MG63 (cell line): ENCODE measurements around the gene MTTP. TPM values are rescaled to one million over a fixed set of nuclear protein-coding genes. Genes with fewer than 3 reads are reported as not detected.

Source experiments
- DNase-seq: peaks from one replicate; pipeline ENCODE4 v3.0.0-alpha.2; 2020
- H3K27me3 ChIP-seq: fragments of 250-450 bp; sonication (Bioruptor Pico); 2 replicates; pipeline ENCODE4 v1.5.1; 2020; ENCODE audit warnings: mild to moderate bottlenecking, moderate library complexity
- H3K36me3 ChIP-seq: fragments of 250-450 bp; sonication (Bioruptor Pico); 2 replicates; pipeline ENCODE4 v1.5.1; 2020; ENCODE audit warnings: mild to moderate bottlenecking, moderate library complexity
- H3K4me3 ChIP-seq: fragments of 250-450 bp; sonication (Bioruptor Pico); 2 replicates; pipeline ENCODE4 v1.5.1; 2020; ENCODE audit warnings: mild to moderate bottlenecking, moderate library complexity
- H3K9me3 ChIP-seq: fragments of 250-450 bp; sonication (Bioruptor Pico); 2 replicates; pipeline ENCODE4 v1.5.1; 2020; ENCODE audit warnings: mild to moderate bottlenecking, moderate library complexity
- total RNA-seq: library from RNA; depleted of rRNA; stranded (reverse); fragments of >200 nt; shearing (Covaris generic); gene quantifications from 2 replicates; pipeline ENCODE4 v1.2.3, GENCODE V29; 2014; ENCODE audit warnings: low replicate concordance

MTTP gene
- total RNA-seq, 1 experiment from 2014 or later = not detected

DNA sequence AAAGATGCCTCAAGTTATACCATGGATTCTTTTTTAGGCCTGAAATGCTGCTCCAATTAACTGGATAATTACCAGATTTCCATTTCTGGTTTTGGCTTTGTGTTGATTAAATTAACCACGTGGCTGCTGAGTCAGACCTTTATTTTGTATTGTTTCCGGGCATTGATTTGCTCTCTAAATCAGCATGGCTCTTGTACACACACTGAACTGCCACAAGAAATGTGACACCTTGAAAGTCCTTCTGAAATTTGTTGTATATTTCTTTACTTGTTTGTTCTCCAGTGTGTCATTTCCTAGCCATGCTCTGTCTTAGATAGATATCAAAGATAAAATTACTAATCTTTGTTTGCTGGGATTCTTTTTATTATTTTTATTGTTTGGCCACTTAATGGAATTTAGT is 11.7 kb downstream of the MTTP start:
- Histone ChIP-seq H3K9me3 (no peaks in the 10 kb centered on the region), H3K36me3 (no peaks in the 10 kb centered on the region), H3K27me3 (no peaks in the 10 kb centered on the region), H3K4me3 (no peak overlapping the region)
- no peak for DNase-seq

DNA sequence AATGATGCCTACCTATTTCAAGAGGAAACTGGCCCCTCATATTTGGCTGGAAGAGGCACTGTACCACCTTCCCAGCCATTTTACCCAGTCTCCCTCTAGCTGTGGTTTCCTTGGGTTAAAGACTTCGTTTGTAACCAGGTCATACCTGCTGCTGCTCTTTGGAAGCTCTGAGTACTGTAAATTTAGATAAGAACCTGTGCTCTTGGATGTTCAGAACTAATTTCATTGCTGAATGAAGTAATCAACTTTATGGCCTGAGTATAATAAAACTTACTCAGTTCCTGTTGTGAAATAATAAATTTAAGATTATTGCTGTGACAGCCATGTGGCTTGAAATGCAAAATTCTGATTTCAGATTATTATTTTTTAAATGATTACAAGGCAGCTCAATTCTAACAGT is 12.2 kb downstream of the MTTP start:
- Histone ChIP-seq H3K4me3 (no peak overlapping the region), H3K36me3 (no peaks in the 10 kb centered on the region), H3K27me3 (no peaks in the 10 kb centered on the region), H3K9me3 (no peaks in the 10 kb centered on the region)
- DNase-seq = no peak

DNA sequence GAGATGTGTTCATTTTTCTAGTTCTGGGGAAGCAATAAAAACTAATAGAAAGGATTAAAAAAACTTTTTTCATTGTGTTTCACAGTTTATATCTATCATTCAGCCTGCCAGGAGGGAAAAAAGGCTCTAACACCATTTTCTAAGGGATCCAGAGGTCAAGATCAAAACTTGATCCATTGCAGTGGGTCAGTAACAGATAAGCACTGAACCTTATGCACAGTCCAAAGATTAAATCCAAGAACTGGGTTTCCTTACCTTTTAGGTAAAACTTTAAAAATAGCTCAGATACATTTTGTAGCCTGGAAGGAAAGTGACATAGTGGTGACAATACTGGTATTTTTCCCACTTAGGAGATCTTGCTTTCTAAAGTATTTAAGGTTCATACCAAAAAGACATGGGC is 12.7 kb downstream of the MTTP start:
- no peak overlapping the region for H3K4me3 ChIP-seq
- H3K9me3 ChIP-seq = no peaks in the 10 kb centered on the region
- no peaks in the 10 kb centered on the region for H3K36me3 ChIP-seq
- no peak for DNase-seq
- H3K27me3 ChIP-seq = no peaks in the 10 kb centered on the region

DNA sequence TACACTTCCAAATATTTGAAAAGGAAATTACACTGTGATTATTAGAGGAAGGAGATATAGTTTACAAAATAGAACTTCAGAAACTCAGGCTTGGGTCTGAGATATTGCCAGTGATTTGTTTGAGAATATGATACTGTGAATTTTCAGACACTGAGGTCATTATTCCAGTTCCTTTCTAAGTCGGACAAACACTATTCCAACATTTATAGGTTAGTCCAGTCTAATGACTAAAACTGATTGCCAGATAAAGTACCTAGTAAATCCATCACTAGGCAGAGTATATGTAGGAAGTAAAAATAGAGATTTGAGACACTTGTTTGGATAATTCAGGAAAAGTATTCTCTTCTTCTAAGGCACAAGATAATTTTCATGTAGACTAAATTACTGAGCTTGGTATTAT is 13.2 kb downstream of the MTTP start:
- no peaks in the 10 kb centered on the region for H3K9me3 ChIP-seq
- H3K27me3 ChIP-seq = no peaks in the 10 kb centered on the region
- no peaks in the 10 kb centered on the region for H3K36me3 ChIP-seq
- H3K4me3 ChIP-seq = no peak overlapping the region
- no peak for DNase-seq

DNA sequence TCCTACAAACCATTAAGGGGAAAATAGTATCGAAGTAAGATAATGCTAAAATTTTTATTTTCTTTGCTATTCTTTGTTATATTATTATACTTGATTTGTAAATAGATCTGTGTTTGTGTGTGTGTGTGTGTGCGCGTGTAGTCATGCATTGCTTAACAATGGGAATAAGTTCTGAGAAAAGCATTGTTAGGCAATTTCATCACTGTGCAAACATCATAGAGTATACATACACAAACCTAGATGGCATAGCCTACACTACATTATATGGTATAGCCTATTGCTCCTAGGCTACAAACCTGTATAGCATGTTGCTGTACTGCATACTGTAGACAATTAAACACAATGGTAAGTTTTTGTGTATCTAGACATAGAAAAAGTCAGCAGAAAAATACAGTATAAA is 17.1 kb downstream of the MTTP start:
- DNase-seq = no peak
- Histone ChIP-seq H3K27me3 (no peaks in the 10 kb centered on the region), H3K4me3 (no peak overlapping the region), H3K36me3 (no peaks in the 10 kb centered on the region), H3K9me3 (no peaks in the 10 kb centered on the region)

DNA sequence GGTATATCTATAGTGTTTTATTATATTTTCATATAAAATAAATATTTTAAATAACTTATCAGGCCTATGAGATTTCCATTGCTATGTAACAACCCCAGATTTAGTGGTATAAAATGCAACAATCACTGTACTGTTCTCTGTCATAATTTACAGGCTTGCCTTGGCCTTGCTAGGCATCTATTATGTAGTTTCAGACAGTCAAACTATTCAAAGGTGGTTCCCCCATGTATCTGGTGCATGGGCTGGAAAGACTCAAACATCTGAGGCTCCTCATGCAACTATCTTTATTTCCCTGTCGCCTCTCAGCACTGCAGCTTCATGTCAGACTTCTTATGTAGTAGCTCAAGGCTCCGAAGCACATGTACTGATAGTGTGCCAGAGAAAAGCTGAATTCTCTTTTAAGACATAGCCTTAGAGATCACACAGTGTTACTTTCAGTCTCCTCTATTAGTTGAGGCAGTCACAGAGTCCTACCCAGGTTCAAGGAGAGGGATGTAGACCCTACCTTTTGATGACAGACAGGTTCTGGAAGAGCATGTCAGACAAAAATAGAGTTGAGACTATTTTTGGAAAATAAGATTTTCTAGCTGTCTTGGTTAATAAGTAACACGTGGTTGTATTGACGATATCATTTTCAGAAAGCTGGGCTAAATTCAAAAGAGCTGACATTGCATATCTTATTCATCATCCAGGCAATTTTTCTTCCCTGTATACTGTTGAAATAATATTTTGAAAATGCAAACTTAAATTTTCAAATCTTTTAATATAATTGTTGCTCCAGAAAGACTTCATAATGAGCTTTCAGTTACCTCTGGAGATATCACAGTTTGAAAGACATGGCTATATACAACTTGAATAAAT is 19.4 kb downstream of the MTTP start:
- no peak overlapping the region for H3K4me3 ChIP-seq
- H3K9me3 ChIP-seq = no peaks in the 10 kb centered on the region
- no peaks in the 10 kb centered on the region for H3K27me3 ChIP-seq
- DNase-seq = no peak
- no peaks in the 10 kb centered on the region for H3K36me3 ChIP-seq

DNA sequence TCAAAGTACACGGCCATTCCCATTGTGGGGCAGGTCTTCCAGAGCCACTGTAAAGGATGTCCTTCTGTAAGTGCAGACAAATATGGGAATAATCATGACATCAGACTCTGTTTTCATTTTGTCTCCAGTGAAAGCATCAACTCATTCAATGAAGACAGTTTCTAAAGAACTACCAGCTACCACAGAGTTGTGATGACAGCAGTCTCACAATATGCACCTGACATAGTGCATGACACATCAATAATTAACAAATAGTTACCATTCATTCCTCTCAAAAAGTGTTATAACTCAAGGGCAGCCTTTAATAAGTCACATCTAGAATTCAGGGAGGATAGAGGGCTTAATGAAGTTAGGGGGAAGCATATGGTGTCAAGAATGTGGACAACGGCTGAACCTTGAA is 20.2 kb downstream of the MTTP start:
- Histone ChIP-seq H3K4me3 (no peak overlapping the region), H3K27me3 (no peaks in the 10 kb centered on the region), H3K36me3 (no peaks in the 10 kb centered on the region), H3K9me3 (no peaks in the 10 kb centered on the region)
- DNase-seq = no peak

DNA sequence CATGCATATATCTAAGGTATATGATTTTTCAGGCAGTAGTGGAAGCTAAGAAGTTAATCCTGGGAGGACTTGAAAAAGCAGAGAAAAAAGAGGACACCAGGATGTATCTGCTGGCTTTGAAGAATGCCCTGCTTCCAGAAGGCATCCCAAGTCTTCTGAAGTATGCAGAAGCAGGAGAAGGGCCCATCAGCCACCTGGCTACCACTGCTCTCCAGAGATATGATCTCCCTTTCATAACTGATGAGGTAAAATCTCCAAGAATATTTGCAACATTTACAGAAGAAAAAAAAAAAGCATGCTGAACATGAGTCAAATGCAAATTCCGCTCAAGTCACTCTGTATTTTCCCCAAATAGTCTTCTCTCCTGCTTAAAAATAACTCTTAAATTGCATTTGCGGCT is 32.1 kb downstream of the MTTP start:
- no peaks in the 10 kb centered on the region for H3K9me3 ChIP-seq
- no peaks in the 10 kb centered on the region for H3K36me3 ChIP-seq
- DNase-seq = no peak
- no peak overlapping the region for H3K4me3 ChIP-seq
- no peaks in the 10 kb centered on the region for H3K27me3 ChIP-seq

DNA sequence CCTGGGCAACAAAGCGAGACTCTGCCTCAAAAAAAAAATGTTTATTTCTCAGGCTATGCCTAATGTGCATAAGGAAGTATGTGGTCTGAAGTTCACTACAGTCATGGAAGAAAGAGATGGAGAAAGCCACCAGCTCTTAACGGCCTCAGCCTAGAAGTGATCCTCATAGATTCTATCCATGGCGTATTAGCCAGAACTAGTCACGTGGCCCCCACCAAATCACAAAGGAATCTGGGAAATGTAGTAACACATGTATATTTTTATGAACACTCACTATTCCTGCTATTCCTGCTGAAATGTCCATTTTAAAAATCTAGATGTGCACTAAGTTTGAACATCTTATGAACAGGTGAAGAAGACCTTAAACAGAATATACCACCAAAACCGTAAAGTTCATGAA is 33.8 kb downstream of the MTTP start:
- DNase-seq = no peak
- no peak overlapping the region for H3K4me3 ChIP-seq
- no peaks in the 10 kb centered on the region for H3K36me3 ChIP-seq

DNA sequence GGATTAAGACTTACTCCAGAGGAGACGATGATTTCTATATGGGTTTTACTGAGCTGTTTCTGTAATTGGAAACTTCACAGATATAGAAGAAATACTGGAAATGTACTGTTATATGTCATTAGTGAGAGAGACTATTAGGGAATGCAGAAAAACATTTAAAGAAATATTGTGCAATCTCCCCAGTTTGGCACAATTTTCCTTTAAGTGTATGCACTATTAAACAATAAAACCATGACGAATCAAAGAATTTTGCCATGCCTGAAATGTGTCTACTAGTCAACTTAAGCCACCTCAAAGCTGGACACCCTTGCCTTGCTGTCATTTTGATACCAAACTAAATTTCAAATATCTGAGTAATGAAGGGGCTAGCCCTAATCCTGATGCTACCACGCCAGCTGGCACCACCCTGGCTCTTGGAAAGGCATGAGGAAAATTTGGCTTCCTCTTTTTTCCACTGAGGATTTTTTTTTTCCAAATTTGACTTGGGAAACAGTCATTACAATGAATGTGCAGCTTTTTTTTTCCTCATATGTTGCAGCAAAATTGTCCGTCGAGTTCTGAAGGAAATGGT is 36.1 kb downstream of the MTTP start:
- Histone ChIP-seq H3K4me3 (no peak overlapping the region), H3K36me3 (no peaks in the 10 kb centered on the region), H3K9me3 (no peaks in the 10 kb centered on the region), H3K27me3 (no peaks in the 10 kb centered on the region)
- peak; percentile 35 for DNase-seq

More for the DNA sequence above, 33.8 kb downstream of the MTTP start:
- no peaks in the 10 kb centered on the region for H3K9me3 ChIP-seq
- H3K27me3 ChIP-seq = no peaks in the 10 kb centered on the region

DNA sequence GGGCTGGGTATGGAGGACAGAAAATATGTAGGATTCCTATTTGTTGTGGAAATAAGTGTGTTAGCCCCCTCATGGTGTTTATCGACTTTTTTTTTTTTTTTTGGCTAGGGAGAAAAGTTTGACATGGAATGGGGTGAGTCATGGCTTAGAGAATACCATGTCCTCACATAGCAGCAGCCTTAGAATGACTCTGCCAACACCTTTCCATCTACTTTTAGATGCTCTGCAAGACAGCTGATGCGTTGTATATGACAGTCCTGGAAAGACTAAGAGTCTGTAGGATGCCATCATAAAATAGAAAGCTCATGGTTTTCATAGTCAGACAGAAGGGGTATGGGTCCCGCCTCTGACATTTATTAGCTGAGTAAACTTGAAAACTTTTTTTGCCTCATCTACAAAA is 37.7 kb downstream of the MTTP start:
- Histone ChIP-seq H3K9me3 (no peaks in the 10 kb centered on the region), H3K4me3 (no peak overlapping the region), H3K36me3 (no peaks in the 10 kb centered on the region), H3K27me3 (no peaks in the 10 kb centered on the region)
- no peak for DNase-seq

DNA sequence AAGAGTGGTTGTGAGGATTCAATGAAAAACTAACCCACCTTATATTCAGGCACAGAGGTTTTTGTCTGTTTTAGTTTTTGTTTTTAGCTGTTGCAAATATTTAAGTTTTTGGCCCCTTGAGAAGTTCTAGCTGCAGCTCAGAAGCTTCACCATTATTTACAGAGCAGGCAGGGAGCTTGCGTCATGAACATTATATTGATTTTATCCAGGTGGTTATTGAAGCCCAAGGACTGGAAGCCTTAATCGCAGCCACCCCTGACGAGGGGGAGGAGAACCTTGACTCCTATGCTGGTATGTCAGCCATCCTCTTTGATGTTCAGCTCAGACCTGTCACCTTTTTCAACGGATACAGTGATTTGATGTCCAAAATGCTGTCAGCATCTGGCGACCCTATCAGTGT is 38.1 kb downstream of the MTTP start:
- Histone ChIP-seq H3K4me3 (no peak overlapping the region), H3K9me3 (no peaks in the 10 kb centered on the region), H3K27me3 (no peaks in the 10 kb centered on the region), H3K36me3 (no peaks in the 10 kb centered on the region)
- DNase-seq = no peak

DNA sequence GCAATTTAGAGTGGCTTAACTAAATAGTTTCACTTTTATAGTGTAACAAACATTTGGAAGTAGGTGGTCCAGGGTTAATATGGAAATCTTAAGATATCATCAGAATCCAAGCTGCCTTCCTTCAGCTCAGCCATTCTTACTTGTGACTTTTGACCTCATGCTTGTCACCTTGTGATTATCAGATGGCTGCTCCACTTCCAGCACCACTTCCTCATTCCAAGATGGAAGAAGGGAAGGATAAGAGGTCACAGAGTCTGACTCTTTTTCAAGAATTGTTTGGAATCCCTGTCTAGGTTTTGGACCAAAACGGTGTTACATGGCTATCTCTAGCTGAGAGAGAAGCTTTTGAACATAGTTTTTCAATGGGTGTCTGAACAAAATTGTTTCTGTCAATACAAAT is 39.9 kb downstream of the MTTP start:
- no peaks in the 10 kb centered on the region for H3K9me3 ChIP-seq
- no peak for DNase-seq
- no peak overlapping the region for H3K4me3 ChIP-seq
- H3K36me3 ChIP-seq = no peaks in the 10 kb centered on the region
- no peaks in the 10 kb centered on the region for H3K27me3 ChIP-seq

DNA sequence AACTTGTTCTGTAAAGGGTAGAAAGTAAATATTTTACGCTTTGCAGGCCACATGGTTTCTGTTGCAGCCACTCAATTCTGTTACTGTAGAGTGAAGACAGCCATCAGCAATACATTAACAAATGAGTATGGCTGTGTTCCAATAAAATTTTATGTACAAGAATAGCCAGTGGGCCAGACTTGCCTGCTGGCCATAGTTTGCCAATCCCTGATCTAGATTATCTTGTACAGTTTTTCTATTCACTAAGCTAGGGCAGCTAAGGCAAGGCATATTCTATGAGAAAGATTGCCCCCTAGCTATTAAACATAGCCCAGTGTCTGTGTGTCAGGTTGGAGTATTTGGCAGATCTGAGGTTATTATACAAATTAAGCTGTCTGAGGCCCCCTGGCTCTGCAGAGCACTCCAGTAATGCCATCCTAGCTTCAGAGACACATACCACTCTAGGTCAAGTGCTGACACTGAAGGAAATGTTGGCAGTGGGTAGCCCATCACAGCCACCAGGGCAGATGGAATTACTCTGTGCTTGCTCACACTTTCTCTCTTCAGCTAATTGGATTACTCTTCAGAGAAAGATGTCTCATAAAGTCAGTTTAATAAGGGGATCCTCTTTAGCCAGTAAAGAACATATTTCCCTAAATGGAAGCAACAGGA is 40.7 kb downstream of the MTTP start:
- Histone ChIP-seq H3K27me3 (no peaks in the 10 kb centered on the region), H3K36me3 (no peaks in the 10 kb centered on the region), H3K4me3 (no peak overlapping the region), H3K9me3 (no peaks in the 10 kb centered on the region)
- DNase-seq = no peak

DNA sequence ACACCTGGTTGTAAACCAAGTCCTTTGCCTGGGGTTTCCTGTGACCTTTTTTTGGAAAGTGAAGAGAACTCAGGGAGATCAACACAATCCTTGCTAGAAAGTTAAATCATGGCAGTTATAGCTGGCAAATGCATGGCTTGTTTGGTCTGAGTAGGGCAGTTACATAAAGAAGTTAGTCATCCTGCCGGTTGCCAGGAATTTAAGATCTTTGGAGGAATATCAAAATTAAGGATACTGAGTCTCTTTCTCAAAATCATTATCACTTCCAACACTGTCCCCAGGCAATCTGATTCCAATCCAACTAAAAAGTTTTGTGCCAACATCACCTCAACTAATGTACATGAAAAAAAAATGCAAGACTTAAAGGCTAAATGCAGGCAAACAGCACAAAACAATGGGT is 42.8 kb downstream of the MTTP start:
- Histone ChIP-seq H3K9me3 (no peaks in the 10 kb centered on the region), H3K36me3 (no peaks in the 10 kb centered on the region), H3K4me3 (no peak overlapping the region), H3K27me3 (no peaks in the 10 kb centered on the region)
- DNase-seq = peak; percentile 1

DNA sequence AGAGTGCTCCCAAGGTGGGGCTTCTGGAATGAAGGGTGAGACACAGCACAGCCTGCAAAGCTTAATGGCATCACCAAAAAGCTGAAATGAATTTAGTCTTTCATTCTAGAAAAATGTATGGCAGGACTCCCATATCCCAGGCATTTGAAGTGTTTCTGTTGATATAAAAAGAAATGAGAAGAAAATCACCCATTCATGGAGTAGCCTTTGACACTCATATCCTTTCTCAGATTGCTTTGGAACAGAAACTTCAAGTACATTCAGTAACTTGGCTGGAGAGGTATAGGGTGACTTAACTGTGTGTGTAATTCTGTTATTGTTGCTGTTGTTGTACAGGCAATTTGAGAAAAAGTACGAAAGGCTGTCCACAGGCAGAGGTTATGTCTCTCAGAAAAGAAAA is 47.7 kb downstream of the MTTP start:
- H3K4me3 ChIP-seq = no peak overlapping the region
- DNase-seq = no peak
- H3K9me3 ChIP-seq = no peaks in the 10 kb centered on the region
- no peaks in the 10 kb centered on the region for H3K36me3 ChIP-seq
- no peaks in the 10 kb centered on the region for H3K27me3 ChIP-seq

DNA sequence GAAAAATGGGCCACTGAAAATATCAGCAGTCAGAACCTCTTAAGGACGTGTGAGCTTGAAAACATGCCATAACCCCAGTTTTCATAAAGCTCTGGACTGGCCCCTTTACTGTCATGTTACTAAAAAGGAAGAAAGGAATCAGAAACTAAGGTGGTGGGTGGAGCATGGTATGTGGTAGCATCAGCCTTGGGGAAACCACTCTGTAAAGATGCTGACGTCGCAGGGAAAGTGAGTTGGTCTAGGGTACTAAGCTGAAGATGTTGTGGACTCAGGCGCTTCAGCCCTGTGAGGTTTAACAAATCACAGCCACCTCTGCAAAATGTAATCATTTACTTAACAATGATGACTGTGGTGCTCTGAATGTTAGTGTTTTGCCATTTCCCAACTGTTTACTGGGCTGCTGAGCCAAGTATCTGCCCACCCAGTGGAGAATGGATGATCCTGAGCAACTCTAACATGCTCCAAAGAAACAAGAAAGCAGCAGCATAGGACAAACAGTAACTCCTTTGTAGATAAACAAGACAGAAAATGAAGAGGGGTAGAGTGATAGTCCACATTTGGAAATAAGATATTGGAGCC is 49.6 kb downstream of the MTTP start:
- no peaks in the 10 kb centered on the region for H3K27me3 ChIP-seq
- no peak for DNase-seq
- H3K9me3 ChIP-seq = no peaks in the 10 kb centered on the region
- no peak overlapping the region for H3K4me3 ChIP-seq
- H3K36me3 ChIP-seq = no peaks in the 10 kb centered on the region
